Fibroblast of skin of abdomen (primary cell): ENCODE measurements around the gene PDPN. TPM values are rescaled to one million over a fixed set of nuclear protein-coding genes. Genes with fewer than 3 reads are reported as not detected.
"Not testable (repeated sequence)": the region's sequence is repeated elsewhere in the genome, so short reads cannot be mapped to it uniquely, and the experiment has no call there.

ENCODE experiments used
- DNase-seq: peaks from one replicate; pipeline ENCODE4 v3.0.0-alpha.2; 2013
- polyA plus RNA-seq, 2 experiments: library from polyadenylated mRNA; unstranded; fragments of 120-200 nt; gene quantifications; one replicate each; pipeline ENCODE4 v1.2.1, GENCODE V29; 2013; ENCODE audit not compliant: insufficient read length in 2 of 2

The PDPN gene
- 14.8 TPM for polyA plus RNA-seq (2013, experiment 1 of 2; ENCODE audit: insufficient read length)
- 16.8 TPM for polyA plus RNA-seq (2013, experiment 2 of 2; ENCODE audit: insufficient read length)

- DNase-seq = no peak
These were observed at the start of gene PDPN for GRCh38 chr1:13583595-13583965. Gene PDPN, plus strand, starts transcription at chr1:13583832. Its CDS starts 202 bp downstream, at chr1:13584034.

GRCh38 chr1:13535227-13535626, 48.4 kb upstream of the PDPN start:
- no peak for DNase-seq

- DNase-seq = no peak
These were observed 47.1 kb upstream of the PDPN start for GRCh38 chr1:13536571-13536970.

- DNase-seq = no peak
These were observed 44.8 kb upstream of the PDPN start for GRCh38 chr1:13538832-13539231.

GRCh38 chr1:13539683-13540082, 43.9 kb upstream of the PDPN start:
- DNase-seq = no peak

GRCh38 chr1:13540866-13541265, 42.8 kb upstream of the PDPN start:
- no peak for DNase-seq

GRCh38 chr1:13541435-13542215, 42.0 kb upstream of the PDPN start:
- no peak for DNase-seq

GRCh38 chr1:13543451-13544220, 40.0 kb upstream of the PDPN start:
- no peak for DNase-seq

GRCh38 chr1:13544221-13544556, 39.4 kb upstream of the PDPN start:
- no peak for DNase-seq

- no peak for DNase-seq
These were observed 36.8 kb upstream of the PDPN start for GRCh38 chr1:13546791-13547190.

- DNase-seq = no peak
These were observed 35.4 kb upstream of the PDPN start for GRCh38 chr1:13548281-13548680.

- DNase-seq = no peak
These were observed 34.6 kb upstream of the PDPN start for GRCh38 chr1:13549021-13549420.

GRCh38 chr1:13549521-13549920, 34.1 kb upstream of the PDPN start:
- DNase-seq = no peak

- DNase-seq = no peak
These were observed 33.0 kb upstream of the PDPN start for GRCh38 chr1:13550663-13551062.

GRCh38 chr1:13554798-13555197, 28.8 kb upstream of the PDPN start:
- no peak for DNase-seq

GRCh38 chr1:13556224-13556764, 27.3 kb upstream of the PDPN start:
- DNase-seq = no peak

- no peak for DNase-seq
These were observed 23.1 kb upstream of the PDPN start for GRCh38 chr1:13560541-13560940.

GRCh38 chr1:13562981-13563380, 20.7 kb upstream of the PDPN start:
- not testable (repeated sequence) for DNase-seq

- DNase-seq = no peak
These were observed 19.6 kb upstream of the PDPN start for GRCh38 chr1:13564073-13564472.

- not testable (repeated sequence) for DNase-seq
These were observed 13.2 kb upstream of the PDPN start for GRCh38 chr1:13570435-13570834.

- no peak for DNase-seq
These were observed 12.7 kb upstream of the PDPN start for GRCh38 chr1:13570924-13571323.

GRCh38 chr1:13573586-13573985, 10.0 kb upstream of the PDPN start:
- no peak for DNase-seq

- DNase-seq = no peak
These were observed 6.7 kb upstream of the PDPN start for GRCh38 chr1:13576926-13577325.

GRCh38 chr1:13577846-13578245, 5.8 kb upstream of the PDPN start:
- DNase-seq = no peak
